Measurements from ENCODE around the gene ANKMY2.
"Not testable (repeated sequence)": the region's sequence is repeated elsewhere in the genome, so short reads cannot be mapped to it uniquely, and the experiment has no call there.

Gene ANKMY2

DNA sequence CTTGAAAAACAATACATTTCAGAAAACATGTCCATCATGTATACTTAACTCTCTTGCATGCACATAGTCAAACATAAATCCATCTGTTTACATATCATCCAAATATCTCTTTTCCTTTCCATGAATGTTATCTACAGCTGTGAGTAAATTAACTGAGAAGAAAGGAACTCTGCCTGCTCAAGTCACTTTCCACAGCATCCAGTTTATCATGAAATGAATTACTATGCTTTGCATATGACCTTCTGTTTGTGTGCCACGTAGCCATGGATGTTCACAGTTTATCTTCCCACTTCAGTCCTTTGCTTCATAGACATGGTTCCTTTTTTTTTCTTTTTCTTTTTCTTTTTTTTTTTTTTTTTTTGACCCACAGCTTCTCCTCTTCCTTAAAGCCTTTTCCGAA, 40.0 kb upstream of the ANKMY2 start:
- POLR2A ChIA-PET = no interaction called here
- TF ChIP-seq ZNF48 (tag by site-specific recombination; IDR thresholded peaks at IDR 0.05) = no peak
- no peak for TF ChIP-seq ZNF658 (tag by site-specific recombination; IDR thresholded peaks at IDR 0.05)
- no peak for TF ChIP-seq ZNF404 (tag by site-specific recombination; IDR thresholded peaks at IDR 0.05)
- TF ChIP-seq ZNF133 (tag by site-specific recombination; IDR thresholded peaks at IDR 0.05) = no peak
- no peak for TF ChIP-seq ZBTB21 (tag by site-specific recombination; IDR thresholded peaks at IDR 0.05)
- TF ChIP-seq ZNF544 (tag by site-specific recombination; IDR thresholded peaks at IDR 0.05) = no peak
- TF ChIP-seq MYNN (tag by site-specific recombination; IDR thresholded peaks at IDR 0.05; ENCODE audit: borderline replicate concordance) = no peak
- TF ChIP-seq ZBTB1 (tag by site-specific recombination; IDR thresholded peaks at IDR 0.05) = no peak
- TF ChIP-seq ZNF23 (tag by site-specific recombination; IDR thresholded peaks at IDR 0.05; ENCODE audit: borderline replicate concordance) = no peak
- no peak for TF ChIP-seq ZNF157 (tag by site-specific recombination; IDR thresholded peaks at IDR 0.05)
- TF ChIP-seq, protein P1, sequence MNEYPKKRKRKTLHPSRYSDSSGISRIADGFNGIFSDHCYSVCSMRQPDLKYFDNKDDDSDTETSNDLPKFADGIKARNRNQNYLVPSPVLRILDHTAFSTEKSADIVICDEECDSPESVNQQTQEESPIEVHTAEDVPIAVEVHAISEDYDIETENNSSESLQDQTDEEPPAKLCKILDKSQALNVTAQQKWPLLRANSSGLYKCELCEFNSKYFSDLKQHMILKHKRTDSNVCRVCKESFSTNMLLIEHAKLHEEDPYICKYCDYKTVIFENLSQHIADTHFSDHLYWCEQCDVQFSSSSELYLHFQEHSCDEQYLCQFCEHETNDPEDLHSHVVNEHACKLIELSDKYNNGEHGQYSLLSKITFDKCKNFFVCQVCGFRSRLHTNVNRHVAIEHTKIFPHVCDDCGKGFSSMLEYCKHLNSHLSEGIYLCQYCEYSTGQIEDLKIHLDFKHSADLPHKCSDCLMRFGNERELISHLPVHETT (tag by site-specific recombination; IDR thresholded peaks at IDR 0.05) = no peak
- TF ChIP-seq, protein P2, sequence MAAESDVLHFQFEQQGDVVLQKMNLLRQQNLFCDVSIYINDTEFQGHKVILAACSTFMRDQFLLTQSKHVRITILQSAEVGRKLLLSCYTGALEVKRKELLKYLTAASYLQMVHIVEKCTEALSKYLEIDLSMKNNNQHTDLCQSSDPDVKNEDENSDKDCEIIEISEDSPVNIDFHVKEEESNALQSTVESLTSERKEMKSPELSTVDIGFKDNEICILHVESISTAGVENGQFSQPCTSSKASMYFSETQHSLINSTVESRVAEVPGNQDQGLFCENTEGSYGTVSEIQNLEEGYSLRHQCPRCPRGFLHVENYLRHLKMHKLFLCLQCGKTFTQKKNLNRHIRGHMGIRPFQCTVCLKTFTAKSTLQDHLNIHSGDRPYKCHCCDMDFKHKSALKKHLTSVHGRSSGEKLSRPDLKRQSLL (tag by site-specific recombination; IDR thresholded peaks at IDR 0.05) = no peak
- TF ChIP-seq, protein P3, sequence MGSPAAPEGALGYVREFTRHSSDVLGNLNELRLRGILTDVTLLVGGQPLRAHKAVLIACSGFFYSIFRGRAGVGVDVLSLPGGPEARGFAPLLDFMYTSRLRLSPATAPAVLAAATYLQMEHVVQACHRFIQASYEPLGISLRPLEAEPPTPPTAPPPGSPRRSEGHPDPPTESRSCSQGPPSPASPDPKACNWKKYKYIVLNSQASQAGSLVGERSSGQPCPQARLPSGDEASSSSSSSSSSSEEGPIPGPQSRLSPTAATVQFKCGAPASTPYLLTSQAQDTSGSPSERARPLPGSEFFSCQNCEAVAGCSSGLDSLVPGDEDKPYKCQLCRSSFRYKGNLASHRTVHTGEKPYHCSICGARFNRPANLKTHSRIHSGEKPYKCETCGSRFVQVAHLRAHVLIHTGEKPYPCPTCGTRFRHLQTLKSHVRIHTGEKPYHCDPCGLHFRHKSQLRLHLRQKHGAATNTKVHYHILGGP (tag by site-specific recombination; IDR thresholded peaks at IDR 0.05) = no peak
- TF ChIP-seq, protein P4, sequence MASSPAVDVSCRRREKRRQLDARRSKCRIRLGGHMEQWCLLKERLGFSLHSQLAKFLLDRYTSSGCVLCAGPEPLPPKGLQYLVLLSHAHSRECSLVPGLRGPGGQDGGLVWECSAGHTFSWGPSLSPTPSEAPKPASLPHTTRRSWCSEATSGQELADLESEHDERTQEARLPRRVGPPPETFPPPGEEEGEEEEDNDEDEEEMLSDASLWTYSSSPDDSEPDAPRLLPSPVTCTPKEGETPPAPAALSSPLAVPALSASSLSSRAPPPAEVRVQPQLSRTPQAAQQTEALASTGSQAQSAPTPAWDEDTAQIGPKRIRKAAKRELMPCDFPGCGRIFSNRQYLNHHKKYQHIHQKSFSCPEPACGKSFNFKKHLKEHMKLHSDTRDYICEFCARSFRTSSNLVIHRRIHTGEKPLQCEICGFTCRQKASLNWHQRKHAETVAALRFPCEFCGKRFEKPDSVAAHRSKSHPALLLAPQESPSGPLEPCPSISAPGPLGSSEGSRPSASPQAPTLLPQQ (tag by site-specific recombination; IDR thresholded peaks at IDR 0.05) = no peak
- TF ChIP-seq ZNF341 (tag by site-specific recombination; IDR thresholded peaks at IDR 0.05; ENCODE audit: low read depth) = no peak
- TF ChIP-seq GLI4 (tag by site-specific recombination; IDR thresholded peaks at IDR 0.05) = no peak
- Histone ChIP-seq H3K36me3 (ENCODE audit: control insufficient read depth in 2 of 2, insufficient read depth in 1 of 2, low read length in 2 of 2) (peaks cover 33 to 38% of the 10 kb centered on the region in 2 experiments), H3K27ac (ENCODE audit: extremely low read depth, low read depth, low read length) (no peak overlapping the region), H3K4me1 (ENCODE audit: control insufficient read depth, insufficient read depth, low read length) (no peaks in the 10 kb centered on the region), H3K4me3 (ENCODE audit: low read depth, low read length) (no peak overlapping the region), H3K9me3 (ENCODE audit: control insufficient read depth, insufficient read depth, low read depth, low read length) (no peaks in the 10 kb centered on the region)
- CTCF ChIA-PET = interaction anchor here (0.6 to 0.7 kb wide), 2 partner anchors 77 to 1306 kb away, joined by 3 to 4 read pairs; no protein-coding TSS in a partner anchor

DNA sequence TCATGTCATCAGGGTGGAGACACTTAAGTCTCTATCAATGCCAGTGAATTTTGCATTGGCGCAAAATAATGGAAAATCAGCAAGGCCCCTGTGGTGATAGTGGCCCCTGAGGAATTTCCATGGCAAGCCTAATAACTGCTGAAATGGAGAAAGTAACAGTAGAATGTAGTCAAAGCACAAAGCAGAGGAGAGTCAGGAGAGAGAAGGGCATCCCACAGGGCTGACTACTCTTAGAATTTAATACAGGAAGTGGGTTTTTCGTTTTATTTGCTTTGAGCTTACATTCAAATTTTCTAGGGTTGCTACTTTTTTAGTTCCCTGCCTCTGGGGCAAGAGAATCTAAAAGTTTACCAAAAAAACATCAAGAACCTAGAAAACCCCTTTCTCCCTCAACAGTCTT, 39.4 kb upstream of the ANKMY2 start:
- H3K4me3 ChIP-seq (ENCODE audit: low read depth, low read length) = no peak overlapping the region
- CTCF ChIA-PET = interaction anchor here (0.6 to 1.5 kb wide), 4 partner anchors 10 to 1307 kb away, joined by 3 to 4 read pairs (median 3); no protein-coding TSS in a partner anchor
- H3K36me3 ChIP-seq (ENCODE audit: control insufficient read depth in 2 of 2, insufficient read depth in 1 of 2, low read length in 2 of 2) = peaks cover 31 to 38% of the 10 kb centered on the region in 2 experiments
- POLR2A ChIA-PET = interaction anchor here (1.2 kb wide), 1 partner anchor 39 kb away, joined by 3 read pairs; the partner anchor contains the start of genes ANKMY2 and BZW2
- no peaks in the 10 kb centered on the region for H3K4me1 ChIP-seq (ENCODE audit: control insufficient read depth, insufficient read depth, low read length)
- TF ChIP-seq, protein P5, sequence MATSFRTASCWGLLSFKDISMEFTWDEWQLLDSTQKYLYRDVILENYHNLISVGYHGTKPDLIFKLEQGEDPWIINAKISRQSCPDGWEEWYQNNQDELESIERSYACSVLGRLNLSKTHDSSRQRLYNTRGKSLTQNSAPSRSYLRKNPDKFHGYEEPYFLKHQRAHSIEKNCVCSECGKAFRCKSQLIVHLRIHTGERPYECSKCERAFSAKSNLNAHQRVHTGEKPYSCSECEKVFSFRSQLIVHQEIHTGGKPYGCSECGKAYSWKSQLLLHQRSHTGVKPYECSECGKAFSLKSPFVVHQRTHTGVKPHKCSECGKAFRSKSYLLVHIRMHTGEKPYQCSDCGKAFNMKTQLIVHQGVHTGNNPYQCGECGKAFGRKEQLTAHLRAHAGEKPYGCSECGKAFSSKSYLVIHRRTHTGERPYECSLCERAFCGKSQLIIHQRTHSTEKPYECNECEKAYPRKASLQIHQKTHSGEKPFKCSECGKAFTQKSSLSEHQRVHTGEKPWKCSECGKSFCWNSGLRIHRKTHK (tag by site-specific recombination; IDR thresholded peaks at IDR 0.05) = no peak
- TF ChIP-seq, protein P6, sequence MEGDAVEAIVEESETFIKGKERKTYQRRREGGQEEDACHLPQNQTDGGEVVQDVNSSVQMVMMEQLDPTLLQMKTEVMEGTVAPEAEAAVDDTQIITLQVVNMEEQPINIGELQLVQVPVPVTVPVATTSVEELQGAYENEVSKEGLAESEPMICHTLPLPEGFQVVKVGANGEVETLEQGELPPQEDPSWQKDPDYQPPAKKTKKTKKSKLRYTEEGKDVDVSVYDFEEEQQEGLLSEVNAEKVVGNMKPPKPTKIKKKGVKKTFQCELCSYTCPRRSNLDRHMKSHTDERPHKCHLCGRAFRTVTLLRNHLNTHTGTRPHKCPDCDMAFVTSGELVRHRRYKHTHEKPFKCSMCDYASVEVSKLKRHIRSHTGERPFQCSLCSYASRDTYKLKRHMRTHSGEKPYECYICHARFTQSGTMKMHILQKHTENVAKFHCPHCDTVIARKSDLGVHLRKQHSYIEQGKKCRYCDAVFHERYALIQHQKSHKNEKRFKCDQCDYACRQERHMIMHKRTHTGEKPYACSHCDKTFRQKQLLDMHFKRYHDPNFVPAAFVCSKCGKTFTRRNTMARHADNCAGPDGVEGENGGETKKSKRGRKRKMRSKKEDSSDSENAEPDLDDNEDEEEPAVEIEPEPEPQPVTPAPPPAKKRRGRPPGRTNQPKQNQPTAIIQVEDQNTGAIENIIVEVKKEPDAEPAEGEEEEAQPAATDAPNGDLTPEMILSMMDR (tag by site-specific recombination; IDR thresholded peaks at IDR 0.05) = no peak
- no peaks in the 10 kb centered on the region for H3K9me3 ChIP-seq (ENCODE audit: control insufficient read depth, insufficient read depth, low read depth, low read length)
- H3K27ac ChIP-seq (ENCODE audit: extremely low read depth, low read depth, low read length) = no peak overlapping the region

DNA sequence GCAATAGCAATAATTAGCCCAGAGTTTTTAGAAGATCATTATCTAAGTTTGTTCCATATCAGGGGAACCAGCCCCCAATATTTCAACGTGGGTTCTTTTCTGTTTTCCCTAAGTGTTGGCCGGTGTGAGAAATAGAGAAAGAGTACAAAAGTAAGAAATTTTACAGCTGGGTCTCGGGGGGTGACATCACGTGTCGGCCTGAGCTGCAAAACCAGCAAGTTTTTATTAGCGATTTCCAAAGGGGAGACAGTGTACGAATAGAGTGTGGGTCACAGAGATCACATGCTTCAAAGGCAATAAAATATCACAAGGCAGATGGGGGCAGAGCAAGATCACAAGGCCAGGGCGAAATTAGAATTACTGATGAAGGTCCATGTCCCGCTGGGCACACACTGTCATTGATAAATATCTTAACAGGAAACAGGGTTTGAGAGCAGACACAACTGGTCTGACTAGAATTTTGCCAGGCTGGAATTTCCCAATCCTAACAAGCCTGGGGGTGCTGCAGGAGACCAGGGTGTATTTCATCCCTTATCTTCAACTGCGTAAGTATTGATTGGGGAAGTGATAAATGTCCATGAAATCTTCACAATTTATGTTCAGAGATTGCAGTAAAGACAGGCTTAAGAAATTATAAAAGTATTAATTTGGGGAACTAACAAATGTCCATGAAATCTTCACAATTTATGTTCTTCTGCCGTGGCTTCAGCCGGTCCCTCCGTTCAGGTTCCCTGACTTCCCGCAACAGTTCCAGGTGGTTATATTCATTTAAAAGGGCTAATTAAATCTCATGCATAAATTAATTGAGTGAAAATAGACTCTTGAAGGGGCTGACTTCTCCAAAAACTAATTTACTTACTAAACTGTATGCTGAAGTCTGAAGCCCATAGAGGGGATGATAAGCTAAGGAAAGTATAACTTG, 33.4 kb upstream of the ANKMY2 start:
- H3K9me3 ChIP-seq (ENCODE audit: control insufficient read depth, insufficient read depth, low read depth, low read length); POLR2A ChIA-PET; H3K4me1 ChIP-seq (ENCODE audit: control insufficient read depth, insufficient read depth, low read length); CTCF ChIA-PET; H3K27ac ChIP-seq (ENCODE audit: extremely low read depth, low read depth, low read length); H3K4me3 ChIP-seq (ENCODE audit: low read depth, low read length): not testable (repeated sequence)
- H3K36me3 ChIP-seq (ENCODE audit: control insufficient read depth in 2 of 2, insufficient read depth in 1 of 2, low read length in 2 of 2) = peaks cover 24 to 45% of the 10 kb centered on the region in 2 experiments
